B cell (primary cell): ENCODE results near the gene SNED1. TPM values are rescaled to one million over a fixed set of nuclear protein-coding genes. Genes with fewer than 3 reads are reported as not detected.
A peak's percentile ranks its signal among the peaks of the same experiment; 100 is the strongest.

Experiments used
- ATAC-seq: fragments of 200-7000 bp; cut with Tn5 transposase; one replicate; pipeline ENCODE4 v1.10.0; 2021; ENCODE audit warnings: low read depth, mild to moderate bottlenecking, moderate number of reproducible peaks, moderate library complexity
- CTCF ChIA-PET: fragments of 350-600 bp; sonication (Branson Sonifier 250); formaldehyde crosslinking; loops from one replicate; lab custom pipeline; 2021; ENCODE audit warnings: antibody characterized with exemption, inconsistent platforms; lab: Charles Lee
- POLR2A ChIA-PET: fragments of 350-600 bp; sonication (Branson Sonifier 250); formaldehyde crosslinking; loops from one replicate; lab custom pipeline; 2021; ENCODE audit warnings: antibody characterized with exemption; lab: Charles Lee
- DNase-seq: peaks from one replicate; pipeline ENCODE4 v3.0.0; 2013
- H2AFZ ChIP-seq: 2 replicates; pipeline ENCODE4 v1.6.1; 2012; ENCODE audit warnings: mild to moderate bottlenecking, low read depth, low read length; ENCODE audit not compliant: insufficient read depth, poor library complexity, severe bottlenecking
- H3K27ac ChIP-seq, 2 donors: 1 replicate in 1 of 2; 2 replicates in 1 of 2; pipeline ENCODE4 v1.5.1; 2012 to 2013; ENCODE audit warnings: low read length in 2 of 2, mild to moderate bottlenecking in 2 of 2, moderate library complexity in 1 of 2
- H3K27me3 ChIP-seq, 4 experiments: fragments of 200-600 bp in 1 of 4; sonication (generic) in 1 of 4; replicated peaks in 1 of 4; 1 replicate in 2 of 4; 2 replicates in 2 of 4; pipeline versions ENCODE4 v1.6.1 to v1.7.0; 2013 to 2016; ENCODE audit warnings: low read length in 3 of 4, mild to moderate bottlenecking in 2 of 4, mixed read lengths in 1 of 4, moderate library complexity in 1 of 4; ENCODE audit not compliant: insufficient read depth in 4 of 4, control insufficient read depth in 3 of 4; ENCODE audit errors: control extremely low read depth in 1 of 4
- H3K36me3 ChIP-seq, 2 experiments: replicated peaks in 1 of 2; 1 replicate in 1 of 2; 2 replicates in 1 of 2; pipeline versions ENCODE4 v1.6.1 to v1.7.1; 2013; ENCODE audit warnings: low read length in 1 of 2; ENCODE audit not compliant: insufficient read depth in 2 of 2, control insufficient read depth in 1 of 2; ENCODE audit errors: control extremely low read depth in 1 of 2, extremely low read depth in 1 of 2
- H3K4me1 ChIP-seq, 2 donors: fragments of 200-600 bp in 1 of 2; sonication (generic) in 1 of 2; 1 replicate in 1 of 2; 2 replicates in 1 of 2; pipeline versions ENCODE4 v1.5.1 to v1.6.1; 2013 to 2017; ENCODE audit warnings: low read length in 2 of 2; ENCODE audit not compliant: control insufficient read depth in 2 of 2, insufficient read depth in 2 of 2
- H3K4me2 ChIP-seq: replicated peaks from 2 replicates; pipeline ENCODE3; 2012; ENCODE audit warnings: mild to moderate bottlenecking, low read depth, low read length; ENCODE audit not compliant: poor library complexity, severe bottlenecking
- H3K4me3 ChIP-seq, 5 experiments: fragments of 200-600 bp in 1 of 5; sonication (generic) in 1 of 5; 1 replicate in 3 of 5; 2 replicates in 2 of 5; pipeline versions ENCODE4 v1.5.1 to v1.7.0; 2011 to 2016; ENCODE audit warnings: low read length in 4 of 5, mild to moderate bottlenecking in 4 of 5, low read depth in 2 of 5, control low read depth in 1 of 5, moderate library complexity in 1 of 5; ENCODE audit not compliant: insufficient read depth in 1 of 5; ENCODE audit errors: control extremely low read depth in 1 of 5, extremely low read depth in 1 of 5
- H3K79me2 ChIP-seq: fragments of 200-600 bp; sonication (generic); one replicate; pipeline ENCODE4 v1.6.0; 2016; ENCODE audit warnings: low read length; ENCODE audit not compliant: control insufficient read depth, insufficient read depth
- H3K9ac ChIP-seq: fragments of 200-600 bp; sonication (generic); 2 replicates; pipeline ENCODE4 v1.6.1; 2017; ENCODE audit warnings: mild to moderate bottlenecking, low read length, moderate library complexity
- H3K9me3 ChIP-seq, 3 donors: one replicate each; pipeline versions ENCODE4 v1.6.1 to v1.7.1; 2013; ENCODE audit warnings: low read length in 2 of 3; ENCODE audit not compliant: control insufficient read depth in 2 of 3, insufficient read depth in 1 of 3; ENCODE audit errors: control extremely low read depth in 1 of 3
- H4K20me1 ChIP-seq: 2 replicates; pipeline ENCODE4 v1.6.0; 2012; ENCODE audit warnings: mild to moderate bottlenecking, low read length; ENCODE audit not compliant: insufficient read depth, control insufficient read depth, poor library complexity, severe bottlenecking
- H3K27ac Mint-ChIP-seq: one replicate; pipeline ENCODE4 v1.8.0; 2021; ENCODE audit warnings: mixed read lengths
- H3K27me3 Mint-ChIP-seq: one replicate; pipeline ENCODE4 v1.8.0; 2021; ENCODE audit warnings: mixed read lengths
- H3K4me1 Mint-ChIP-seq: one replicate; pipeline ENCODE4 v1.8.0; 2021; ENCODE audit warnings: mixed read lengths
- H3K4me3 Mint-ChIP-seq: one replicate; pipeline ENCODE4 v1.8.0; 2021; ENCODE audit warnings: mixed read lengths
- H3K9me3 Mint-ChIP-seq: one replicate; pipeline ENCODE4 v1.8.0; 2022; ENCODE audit warnings: mixed read lengths; ENCODE audit not compliant: insufficient read depth
- EZH2 ChIP-seq: IDR thresholded peaks from 2 replicates; pipeline ENCODE4 v1.6.1; 2012; ENCODE audit warnings: borderline replicate concordance, low read depth, mild to moderate bottlenecking, moderate library complexity, low read length; ENCODE audit not compliant: insufficient read depth, poor library complexity, severe bottlenecking
- WGBS: methylation state at CpG from one replicate; pipeline ENCODE4 v1.1.5; 2013; ENCODE audit warnings: missing lambda C conversion rate; ENCODE audit not compliant: insufficient coverage; 5-methylcytosine and 5-hydroxymethylcytosine counted together
- intact Hi-C: fragments of 100-400 bp; cut with micrococcal nuclease; formaldehyde crosslinking; loops from one replicate; pipeline ENCODE4 v1.10.0; 2022
- polyA plus RNA-seq: library from polyadenylated mRNA; depleted of rRNA; stranded (reverse); fragments of >200 nt; gene quantifications from 2 replicates; pipeline ENCODE4 v1.2.3, GENCODE V29; 2012
- total RNA-seq, 2 donors: library from RNA; stranded (reverse); fragments of 120-200 nt in 1 of 2; gene quantifications; 1 replicate in 1 of 2; 2 replicates in 1 of 2; pipeline versions ENCODE4 v1.2.3 to v1.2.4, GENCODE V29; 2013 to 2022
- TF ChIP-seq, protein P1 (sequence below): fragments of 200-600 bp; IDR thresholded peaks from one replicate; pipeline ENCODE4 v1.8.0; 2022; ENCODE audit warnings: antibody characterized with exemption, mild to moderate bottlenecking

Gene SNED1
- total and polyA plus RNA-seq, 2 donors (not counting 1 experiment from before 2014, with no cell fraction given) = 25.5 to 336 TPM

DNA sequence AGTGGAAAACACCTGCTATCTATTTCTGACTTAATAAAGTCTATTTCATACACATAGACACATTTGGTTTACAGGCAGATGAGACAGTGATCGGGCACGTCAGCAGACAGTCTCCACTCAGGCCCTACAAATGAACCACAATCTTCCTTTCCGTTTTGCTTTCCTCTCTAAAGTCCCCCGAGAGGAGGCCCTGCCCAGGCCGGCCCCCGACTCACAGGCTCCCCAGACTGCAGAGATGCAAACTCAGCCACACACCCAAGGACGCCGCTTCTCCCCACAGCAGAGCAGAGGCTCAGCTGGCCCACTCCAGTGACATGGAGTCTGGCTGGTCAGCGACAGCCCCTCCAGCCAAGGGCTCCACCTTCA lies 113.0 kb downstream of the SNED1 start:
- intact Hi-C loops = loop anchor here (1.0 to 2.0 kb wide), 2 partner anchors 16 to 77 kb away; no protein-coding TSS in a partner anchor
- Mint-ChIP-seq H3K27me3 (no peaks in the 10 kb centered on the region), H3K27ac (peak overlapping the region; percentile 97), H3K9me3 (no peaks in the 10 kb centered on the region), H3K4me1 (peaks cover 53% of the 10 kb centered on the region), H3K4me3 (peak overlapping the region; percentile 74)
- Histone ChIP-seq H3K4me3 (peak overlapping the region in 1 of 5 experiments; percentile 23), H3K9me3 (peaks cover 0 to 6% (median 0%) of the 10 kb centered on the region in 3 donors), H3K4me1 (peaks cover 35 to 59% of the 10 kb centered on the region in 2 donors), H3K27me3 (no peaks in the 10 kb centered on the region), H3K79me2 (peaks cover 4% of the 10 kb centered on the region), H3K27ac (peak overlapping the region; percentile 89 to 95), H2AFZ (no peak overlapping the region), H4K20me1 (no peaks in the 10 kb centered on the region), H3K4me2 (peak overlapping the region; percentile 53), H3K36me3 (peaks cover 0 to 33% of the 10 kb centered on the region in 2 experiments), H3K9ac (peak overlapping the region; percentile 30)
- CTCF ChIA-PET = interaction anchor here (1.3 to 3.3 kb wide), 3 partner anchors 11 to 39 kb away, joined by 4 to 20 read pairs (median 16); partner anchors contain the start of genes MTERF4, PASK and PPP1R7
- DNase-seq = peak; percentile 74
- 41% methylated on average over 9 of the region's 9 CpGs for WGBS
- peak; percentile 67 for ATAC-seq
- TF ChIP-seq EZH2 = no peak
- TF ChIP-seq, protein P1, sequence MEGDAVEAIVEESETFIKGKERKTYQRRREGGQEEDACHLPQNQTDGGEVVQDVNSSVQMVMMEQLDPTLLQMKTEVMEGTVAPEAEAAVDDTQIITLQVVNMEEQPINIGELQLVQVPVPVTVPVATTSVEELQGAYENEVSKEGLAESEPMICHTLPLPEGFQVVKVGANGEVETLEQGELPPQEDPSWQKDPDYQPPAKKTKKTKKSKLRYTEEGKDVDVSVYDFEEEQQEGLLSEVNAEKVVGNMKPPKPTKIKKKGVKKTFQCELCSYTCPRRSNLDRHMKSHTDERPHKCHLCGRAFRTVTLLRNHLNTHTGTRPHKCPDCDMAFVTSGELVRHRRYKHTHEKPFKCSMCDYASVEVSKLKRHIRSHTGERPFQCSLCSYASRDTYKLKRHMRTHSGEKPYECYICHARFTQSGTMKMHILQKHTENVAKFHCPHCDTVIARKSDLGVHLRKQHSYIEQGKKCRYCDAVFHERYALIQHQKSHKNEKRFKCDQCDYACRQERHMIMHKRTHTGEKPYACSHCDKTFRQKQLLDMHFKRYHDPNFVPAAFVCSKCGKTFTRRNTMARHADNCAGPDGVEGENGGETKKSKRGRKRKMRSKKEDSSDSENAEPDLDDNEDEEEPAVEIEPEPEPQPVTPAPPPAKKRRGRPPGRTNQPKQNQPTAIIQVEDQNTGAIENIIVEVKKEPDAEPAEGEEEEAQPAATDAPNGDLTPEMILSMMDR = no peak
- POLR2A ChIA-PET = interaction anchor here (0.8 to 2.6 kb wide), 5 partner anchors 10 to 40 kb away, joined by 4 to 29 read pairs (median 8); partner anchors contain the start of gene MTERF4

DNA sequence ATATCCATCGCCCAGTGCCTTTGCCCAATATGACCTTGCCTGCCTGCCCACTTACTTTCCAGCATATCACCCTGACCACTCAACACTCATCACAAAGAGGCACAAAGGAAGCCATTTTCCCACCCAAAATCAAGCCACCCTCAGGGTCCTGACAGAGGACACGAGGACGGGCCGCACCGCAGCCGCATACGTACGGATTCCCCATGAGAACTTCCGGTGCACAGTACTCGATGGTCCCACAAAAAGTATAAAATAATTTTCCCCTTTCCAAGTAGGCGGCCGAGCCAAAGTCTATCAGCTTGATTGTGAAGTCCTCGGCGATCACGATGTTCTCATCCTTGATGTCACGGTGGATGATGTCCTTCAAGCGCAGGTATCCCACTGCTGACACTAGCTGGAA lies 113.6 kb downstream of the SNED1 start:
- H3K4me2 ChIP-seq = peak overlapping the region; percentile 53
- TF ChIP-seq, protein P1 = no peak
- peak overlapping the region in 1 of 5 experiments; percentile 23 for H3K4me3 ChIP-seq
- Mint-ChIP-seq H3K27me3 (no peaks in the 10 kb centered on the region), H3K27ac (peak overlapping the region; percentile 57), H3K9me3 (no peaks in the 10 kb centered on the region), H3K4me1 (peaks cover 53% of the 10 kb centered on the region), H3K4me3 (peak overlapping the region; percentile 17)
- DNase-seq = no peak
- peaks cover 4% of the 10 kb centered on the region for H3K79me2 ChIP-seq
- CTCF ChIA-PET = interaction anchor here (0.7 to 3.3 kb wide), 2 partner anchors 12 to 129 kb away, joined by 3 to 20 read pairs; partner anchors contain the start of gene MTERF4
- POLR2A ChIA-PET = interaction anchor here (0.5 to 2.0 kb wide), 5 partner anchors 10 to 76 kb away, joined by 3 to 8 read pairs (median 5); partner anchors contain the start of genes MTERF4 and PASK
- H3K27ac ChIP-seq = peak overlapping the region; percentile 89 to 95
- H3K36me3 ChIP-seq = peaks cover 0 to 36% of the 10 kb centered on the region in 2 experiments
- intact Hi-C loops = no loop called here
- H3K4me1 ChIP-seq = peaks cover 35 to 59% of the 10 kb centered on the region in 2 donors
- peaks cover 0 to 6% (median 0%) of the 10 kb centered on the region in 3 donors for H3K9me3 ChIP-seq
- no peak for ATAC-seq
- H3K9ac ChIP-seq = no peak overlapping the region
- no peaks in the 10 kb centered on the region for H3K27me3 ChIP-seq
- WGBS = 92% methylated on average over 12 of the region's 17 CpGs
- no peak overlapping the region for H2AFZ ChIP-seq
- no peaks in the 10 kb centered on the region for H4K20me1 ChIP-seq
